Endothelial cell of umbilical vein (primary cell): ENCODE results near the gene ZBTB20. TPM values are rescaled to one million over a fixed set of nuclear protein-coding genes. Genes with fewer than 3 reads are reported as not detected.
A peak's percentile ranks its signal among the peaks of the same experiment; 100 is the strongest.

Experiments used
- BruUV-seq: library from RNA; stranded (reverse); fragments of 400-500 nt; replicated peaks from 2 replicates; lab custom pipeline; 2021; lab: Mats Ljungman, UMichigan
- CTCF ChIA-PET: fragments of 300-600, 350-600 bp; sonication (Branson Sonifier 250); formaldehyde crosslinking; loops from one replicate; lab custom pipeline; 2021; ENCODE audit warnings: antibody characterized with exemption, inconsistent platforms; lab: Charles Lee
- POLR2A ChIA-PET: fragments of 300-600, 350-600 bp; sonication (Branson Sonifier 250); formaldehyde crosslinking; loops from one replicate; lab custom pipeline; 2021; ENCODE audit warnings: antibody characterized with exemption, inconsistent platforms; lab: Charles Lee
- DNase-seq: peaks from one replicate; pipeline ENCODE4 v3.0.0-alpha.2; 2011; ENCODE audit warnings: low read depth, low spot score
- FAIRE-seq: peaks from 2 replicates; lab custom pipeline; 2011; peaks lifted over from hg19 to GRCh38; lab: Jason Lieb, UNC
- H2AFZ ChIP-seq: 2 replicates; pipeline ENCODE4 v1.6.0; 2012; ENCODE audit warnings: low read depth, low read length, control low read depth, inconsistent platforms
- H3K27ac ChIP-seq: 2 replicates; pipeline ENCODE4 v1.5.1; 2011; ENCODE audit warnings: low read depth, mild to moderate bottlenecking, control low read depth, low read length, moderate library complexity; ENCODE audit not compliant: insufficient read depth
- H3K27me3 ChIP-seq, 2 experiments: 2 replicates each; pipeline versions ENCODE4 v1.6.0 to v1.6.1; 2011; ENCODE audit warnings: low read length in 2 of 2, mixed read lengths in 1 of 2; ENCODE audit not compliant: control insufficient read depth in 2 of 2, insufficient read depth in 2 of 2
- H3K36me3 ChIP-seq, 2 experiments: 2 replicates in 1 of 2; 3 replicates in 1 of 2; pipeline ENCODE4 v1.5.1; 2011; ENCODE audit warnings: low read length in 2 of 2, mild to moderate bottlenecking in 1 of 2, moderate library complexity in 1 of 2; ENCODE audit not compliant: control insufficient read depth in 2 of 2, insufficient read depth in 2 of 2; ENCODE audit errors: extremely low read depth in 1 of 2
- H3K4me1 ChIP-seq: 3 replicates; pipeline ENCODE4 v1.5.1; 2011; ENCODE audit warnings: mild to moderate bottlenecking, low read length; ENCODE audit not compliant: control insufficient read depth, insufficient read depth; ENCODE audit errors: extremely low read depth
- H3K4me2 ChIP-seq: 2 replicates; pipeline ENCODE4 v1.6.1; 2011; ENCODE audit warnings: low read length, control low read depth, mixed read lengths; ENCODE audit not compliant: insufficient read depth
- H3K4me3 ChIP-seq, 3 experiments: fragments of 200-600 bp in 1 of 3; sonication (generic), shearing (Covaris generic) in 1 of 3; replicated peaks in 1 of 3; 2 replicates each; pipeline ENCODE4 v1.5.1; 2011 to 2016; ENCODE audit warnings: control low read depth in 3 of 3, low read length in 3 of 3, mild to moderate bottlenecking in 2 of 3, inconsistent platforms in 1 of 3, low read depth in 1 of 3, moderate library complexity in 1 of 3; ENCODE audit not compliant: insufficient read depth in 1 of 3
- H3K79me2 ChIP-seq: 2 replicates; pipeline ENCODE4 v1.6.0; 2012; ENCODE audit warnings: low read length, inconsistent platforms; ENCODE audit not compliant: control insufficient read depth, insufficient read depth
- H3K9ac ChIP-seq: replicated peaks from 2 replicates; pipeline ENCODE3; 2011; ENCODE audit warnings: low read length, control low read depth; ENCODE audit not compliant: insufficient read depth; ENCODE audit errors: extremely low read depth
- H3K9me1 ChIP-seq: replicated peaks from 3 replicates; pipeline ENCODE4 v1.6.0; 2011; ENCODE audit warnings: mild to moderate bottlenecking, low read length; ENCODE audit not compliant: control insufficient read depth, insufficient read depth; ENCODE audit errors: extremely low read depth
- H3K9me3 ChIP-seq: replicated peaks from 2 replicates; pipeline ENCODE4 v1.5.1; 2012; ENCODE audit warnings: low read length, inconsistent platforms; ENCODE audit not compliant: control insufficient read depth, insufficient read depth
- H4K20me1 ChIP-seq: replicated peaks from 2 replicates; pipeline ENCODE3; 2011; ENCODE audit warnings: mild to moderate bottlenecking, low read length; ENCODE audit not compliant: control insufficient read depth, insufficient read depth; ENCODE audit errors: extremely low read depth
- FOS ChIP-seq: IDR thresholded peaks from 2 replicates; pipeline ENCODE4 v1.6.1; 2011; ENCODE audit warnings: mild to moderate bottlenecking, low read length, moderate library complexity, borderline replicate concordance; ENCODE audit not compliant: insufficient read depth
- JUN ChIP-seq: IDR thresholded peaks from 2 replicates; pipeline ENCODE4 v1.6.1; 2011; ENCODE audit warnings: borderline replicate concordance, low read depth; ENCODE audit not compliant: insufficient read length, insufficient read depth
- MAX ChIP-seq: IDR thresholded peaks from 2 replicates; pipeline ENCODE4 v1.6.1; 2011; ENCODE audit not compliant: insufficient read depth, insufficient read length
- dilution Hi-C: fragments of 300-500 bp; cut with MboI; formaldehyde crosslinking; loops from one replicate; pipeline ENCODE4 v1.15.0; 2019; ENCODE audit warnings: low sequenced_read_pairs; ENCODE audit not compliant: extremely low pct_ligation_motif_present
- intact Hi-C: fragments of 100-400 bp; cut with micrococcal nuclease; formaldehyde crosslinking; loops from one replicate; pipeline ENCODE4 v1.10.0; 2022
- polyA plus RNA-seq, 4 experiments: library from polyadenylated mRNA; depleted of rRNA in 3 of 4; stranded (reverse) in 3 of 4; unstranded in 1 of 4; fragments of >200 nt; gene quantifications; 2 replicates each; pipeline versions ENCODE4 v1.2.1 to v1.2.3, GENCODE V29; 2011 to 2012; ENCODE audit warnings: missing spikeins in 1 of 4
- total RNA-seq: library from RNA; stranded (reverse); gene quantifications from 2 replicates; pipeline ENCODE4 v1.2.3, GENCODE V29; 2021

The ZBTB20 gene
- total and polyA plus RNA-seq, 2 donors (not counting 3 experiments of a cell fraction or from before 2014, with no cell fraction given): 2.1 to 20.5 TPM

- Histone ChIP-seq H3K4me1 (peaks cover 9% of the 10 kb centered on the region), H3K9ac (no peak overlapping the region), H3K27me3 (no peaks in the 10 kb centered on the region), H4K20me1 (no peaks in the 10 kb centered on the region), H3K9me3 (no peaks in the 10 kb centered on the region), H3K27ac (no peak overlapping the region), H2AFZ (no peak overlapping the region), H3K9me1 (no peaks in the 10 kb centered on the region), H3K4me3 (no peak overlapping the region), H3K36me3 (no peaks in the 10 kb centered on the region), H3K4me2 (no peak overlapping the region), H3K79me2 (no peaks in the 10 kb centered on the region)
- FAIRE-seq: peak; percentile 76
- BruUV-seq: no TSS peak
- dilution Hi-C loops: no loop called here
- ChIA-PET CTCF (interaction anchor here (1.0 kb wide), 1 partner anchor 31 kb away, joined by 3 read pairs; no protein-coding TSS in a partner anchor), POLR2A (no interaction called here)
- peak; percentile 16 for DNase-seq
- intact Hi-C loops: loop anchor here (10.0 kb wide), 1 partner anchor 495 kb away; no protein-coding TSS in a partner anchor
- TF ChIP-seq MAX (no peak), FOS (peak; percentile 44)
Measured at GRCh38 chr3:114879059-114880031, 267.7 kb downstream of the ZBTB20 start.

- H3K9me1 ChIP-seq: no peaks in the 10 kb centered on the region
- intact Hi-C loops (loop anchor here (10.0 kb wide), 1 partner anchor 493 kb away; no protein-coding TSS in a partner anchor), dilution Hi-C loops (no loop called here)
- H2AFZ ChIP-seq: no peak overlapping the region
- H3K27ac ChIP-seq: no peak overlapping the region
- no peaks in the 10 kb centered on the region for H3K9me3 ChIP-seq
- no peak overlapping the region for H3K4me3 ChIP-seq
- H3K4me1 ChIP-seq: peaks cover 9% of the 10 kb centered on the region
- FAIRE-seq: no peak
- H3K27me3 ChIP-seq: no peaks in the 10 kb centered on the region
- ChIA-PET CTCF (interaction anchor here (1.0 to 1.3 kb wide), 3 partner anchors 10 to 30 kb away, joined by 3 to 5 read pairs (median 3); no protein-coding TSS in a partner anchor), POLR2A (no interaction called here)
- DNase-seq: no peak
- no peak overlapping the region for H3K4me2 ChIP-seq
- TF ChIP-seq JUN (no peak), FOS (peak; percentile 43)
- H3K79me2 ChIP-seq: no peaks in the 10 kb centered on the region
- H4K20me1 ChIP-seq: no peaks in the 10 kb centered on the region
- BruUV-seq: no TSS peak
- no peak overlapping the region for H3K9ac ChIP-seq
- no peaks in the 10 kb centered on the region for H3K36me3 ChIP-seq
Measured at GRCh38 chr3:114878114-114878839, 268.8 kb downstream of the ZBTB20 start.
